GM12874 (cell line): ENCODE data around the gene CBFB.

Experiments
- CTCF ChIP-seq: IDR thresholded peaks from 2 replicates; pipeline ENCODE4 v1.5.1; 2011; ENCODE audit warnings: low read depth, mild to moderate bottlenecking, control low read depth, low read length, moderate library complexity; ENCODE audit not compliant: insufficient read depth

The CBFB gene

GRCh38 chr16:67112591-67113399 is 83.8 kb downstream of the CBFB start:
- no peak for TF ChIP-seq CTCF

- no peak for TF ChIP-seq CTCF
These were observed 85.8 kb downstream of the CBFB start for GRCh38 chr16:67114793-67115192.

GRCh38 chr16:67115639-67116038 is 86.7 kb downstream of the CBFB start:
- no peak for TF ChIP-seq CTCF

GRCh38 chr16:67116388-67117311 is 87.7 kb downstream of the CBFB start:
- no peak for TF ChIP-seq CTCF

- no peak for TF ChIP-seq CTCF
These were observed 88.8 kb downstream of the CBFB start for GRCh38 chr16:67117716-67118115.

- no peak for TF ChIP-seq CTCF
These were observed 91.1 kb downstream of the CBFB start for GRCh38 chr16:67120025-67120424.

GRCh38 chr16:67128417-67128816 is 99.5 kb downstream of the CBFB start:
- no peak for TF ChIP-seq CTCF
